Measurements from ENCODE around the gene CFAP100. TPM values are rescaled to one million over a fixed set of nuclear protein-coding genes. Genes with fewer than 3 reads are reported as not detected.

The CFAP100 gene
- total RNA-seq, result not detected
- long read RNA-seq, partial matches to known transcripts, result 0 of 1 reads
- long read RNA-seq, other reads (novel, unspliced or antisense), result 1 of 1 reads

GRCh38 chr3:126394179-126394976, at the start of gene CFAP100:
TSS of gene CFAP100 (plus strand) at chr3:126394909. CDS start at chr3:126396001, 1,092 bp downstream.
- DNase-seq, result peak; percentile 71
- peak; percentile 73 for ATAC-seq (ENCODE audit: poor library complexity)
- intact Hi-C loops (cut with DNase I), result loop anchor here (5.0 kb wide), 1 partner anchor 262 kb away; no protein-coding TSS in a partner anchor

- intact Hi-C loops (cut with DNase I), result no loop called here
- DNase-seq (no peak), ATAC-seq (ENCODE audit: poor library complexity) (no peak)
These were observed 49.5 kb upstream of the CFAP100 start for GRCh38 chr3:126345231-126345630.

GRCh38 chr3:126345641-126346460, 48.9 kb upstream of the CFAP100 start:
- DNase-seq (peak; percentile 32), ATAC-seq (ENCODE audit: poor library complexity) (no peak)
- intact Hi-C loops (cut with DNase I), result no loop called here

- ATAC-seq (ENCODE audit: poor library complexity) (no peak), DNase-seq (no peak)
- intact Hi-C loops (cut with DNase I), result no loop called here
These were observed 48.2 kb upstream of the CFAP100 start for GRCh38 chr3:126346466-126346865.

- intact Hi-C loops (cut with DNase I), result no loop called here
- ATAC-seq (ENCODE audit: poor library complexity), result no peak
- DNase-seq, result no peak
These were observed 47.1 kb upstream of the CFAP100 start for GRCh38 chr3:126347543-126348161.

GRCh38 chr3:126348308-126348920, 46.3 kb upstream of the CFAP100 start:
- intact Hi-C loops (cut with DNase I), result no loop called here
- ATAC-seq (ENCODE audit: poor library complexity), result no peak
- no peak for DNase-seq

GRCh38 chr3:126349071-126349470, 45.6 kb upstream of the CFAP100 start:
- ATAC-seq (ENCODE audit: poor library complexity), result no peak
- DNase-seq, result no peak
- intact Hi-C loops (cut with DNase I), result no loop called here

- ATAC-seq (ENCODE audit: poor library complexity) (no peak), DNase-seq (no peak)
- intact Hi-C loops (cut with DNase I), result loop anchor here (5.0 kb wide), 1 partner anchor 58 kb away; no protein-coding TSS in a partner anchor
These were observed 44.9 kb upstream of the CFAP100 start for GRCh38 chr3:126349611-126350501.

GRCh38 chr3:126350502-126351085, 44.1 kb upstream of the CFAP100 start:
- ATAC-seq (ENCODE audit: poor library complexity) (no peak), DNase-seq (peak; percentile 37)
- intact Hi-C loops (cut with DNase I), result loop anchor here (5.0 kb wide), 1 partner anchor 58 kb away; no protein-coding TSS in a partner anchor

- ATAC-seq (ENCODE audit: poor library complexity) (no peak), DNase-seq (peak; percentile 34)
- intact Hi-C loops (cut with DNase I), result loop anchor here (5.0 kb wide), 1 partner anchor 59 kb away; no protein-coding TSS in a partner anchor
These were observed 43.5 kb upstream of the CFAP100 start for GRCh38 chr3:126351086-126351770.

GRCh38 chr3:126351771-126352475, 42.8 kb upstream of the CFAP100 start:
- DNase-seq, result peak; percentile 6
- intact Hi-C loops (cut with DNase I), result loop anchor here (5.0 kb wide), 1 partner anchor 60 kb away; no protein-coding TSS in a partner anchor
- no peak for ATAC-seq (ENCODE audit: poor library complexity)

- ATAC-seq (ENCODE audit: poor library complexity), result no peak
- DNase-seq, result peak; percentile 40
- intact Hi-C loops (cut with DNase I), result loop anchor here (5.0 kb wide), 1 partner anchor 60 kb away; no protein-coding TSS in a partner anchor
These were observed 41.9 kb upstream of the CFAP100 start for GRCh38 chr3:126352476-126353454.

- ATAC-seq (ENCODE audit: poor library complexity), result no peak
- DNase-seq, result peak; percentile 35
- intact Hi-C loops (cut with DNase I), result loop anchor here (5.0 kb wide), 1 partner anchor 62 kb away; no protein-coding TSS in a partner anchor
These were observed 40.9 kb upstream of the CFAP100 start for GRCh38 chr3:126353694-126354321.

- intact Hi-C loops (cut with DNase I), result loop anchor here (5.0 kb wide), 2 partner anchors 62 to 92 kb away; no protein-coding TSS in a partner anchor
- DNase-seq, result peak; percentile 62
- peak; percentile 1 for ATAC-seq (ENCODE audit: poor library complexity)
These were observed 39.9 kb upstream of the CFAP100 start for GRCh38 chr3:126354776-126355175.
